ENCODE measurements around the gene THOC2.

Gene THOC2

DNA sequence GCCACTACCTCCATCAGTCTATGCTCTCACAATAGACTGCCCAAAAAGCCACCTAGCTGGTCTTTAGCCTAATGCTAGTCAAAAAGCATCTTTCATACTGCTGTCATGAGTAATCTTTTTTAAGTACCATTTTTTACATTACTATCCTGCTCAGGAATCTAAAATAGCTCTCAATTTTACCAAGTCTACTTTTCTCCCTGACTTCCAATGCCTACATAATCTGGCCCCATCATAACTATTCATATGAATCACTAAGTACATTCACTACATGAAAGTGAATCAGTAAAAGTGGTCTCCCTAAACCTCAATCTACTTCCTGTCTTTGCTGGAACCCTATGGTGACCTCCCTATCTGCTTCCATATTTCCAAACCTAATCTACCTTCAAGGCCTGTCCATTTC, 105.9 kb downstream of the THOC2 start:
- TF ChIP-seq, protein P1, sequence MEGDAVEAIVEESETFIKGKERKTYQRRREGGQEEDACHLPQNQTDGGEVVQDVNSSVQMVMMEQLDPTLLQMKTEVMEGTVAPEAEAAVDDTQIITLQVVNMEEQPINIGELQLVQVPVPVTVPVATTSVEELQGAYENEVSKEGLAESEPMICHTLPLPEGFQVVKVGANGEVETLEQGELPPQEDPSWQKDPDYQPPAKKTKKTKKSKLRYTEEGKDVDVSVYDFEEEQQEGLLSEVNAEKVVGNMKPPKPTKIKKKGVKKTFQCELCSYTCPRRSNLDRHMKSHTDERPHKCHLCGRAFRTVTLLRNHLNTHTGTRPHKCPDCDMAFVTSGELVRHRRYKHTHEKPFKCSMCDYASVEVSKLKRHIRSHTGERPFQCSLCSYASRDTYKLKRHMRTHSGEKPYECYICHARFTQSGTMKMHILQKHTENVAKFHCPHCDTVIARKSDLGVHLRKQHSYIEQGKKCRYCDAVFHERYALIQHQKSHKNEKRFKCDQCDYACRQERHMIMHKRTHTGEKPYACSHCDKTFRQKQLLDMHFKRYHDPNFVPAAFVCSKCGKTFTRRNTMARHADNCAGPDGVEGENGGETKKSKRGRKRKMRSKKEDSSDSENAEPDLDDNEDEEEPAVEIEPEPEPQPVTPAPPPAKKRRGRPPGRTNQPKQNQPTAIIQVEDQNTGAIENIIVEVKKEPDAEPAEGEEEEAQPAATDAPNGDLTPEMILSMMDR (IDR thresholded peaks at IDR 0.05; ENCODE audit: low read depth, low read length) = no peak
- no peak for TF ChIP-seq EZH2phosphoT487 (IDR thresholded peaks at IDR 0.05; ENCODE audit: low read depth)
- H3K4me1 ChIP-seq (ENCODE audit: low read length) = no peaks in the 10 kb centered on the region
- no peak overlapping the region for H2AFZ ChIP-seq (ENCODE audit: low read depth, low read length)
- no peaks in the 10 kb centered on the region for H3K79me2 ChIP-seq (ENCODE audit: low read length)
- no peaks in the 10 kb centered on the region for H3K9me3 ChIP-seq (ENCODE audit: insufficient read depth, low read length)
- no peaks in the 10 kb centered on the region for H4K20me1 ChIP-seq (ENCODE audit: insufficient read depth, low read length)
- H3K27me3 ChIP-seq (ENCODE audit: low read depth, low read length) = no peaks in the 10 kb centered on the region
- no peak overlapping the region for H3K27ac ChIP-seq (ENCODE audit: low read length)
- H3K9ac ChIP-seq (ENCODE audit: low read length) = no peak overlapping the region
- H3K4me2 ChIP-seq (ENCODE audit: low read length) = no peak overlapping the region
- H3K4me3 ChIP-seq (ENCODE audit: low read length) = no peak overlapping the region
- peaks cover 42% of the 10 kb centered on the region for H3K36me3 ChIP-seq (replicated peaks; ENCODE audit: low read depth, low read length)

DNA sequence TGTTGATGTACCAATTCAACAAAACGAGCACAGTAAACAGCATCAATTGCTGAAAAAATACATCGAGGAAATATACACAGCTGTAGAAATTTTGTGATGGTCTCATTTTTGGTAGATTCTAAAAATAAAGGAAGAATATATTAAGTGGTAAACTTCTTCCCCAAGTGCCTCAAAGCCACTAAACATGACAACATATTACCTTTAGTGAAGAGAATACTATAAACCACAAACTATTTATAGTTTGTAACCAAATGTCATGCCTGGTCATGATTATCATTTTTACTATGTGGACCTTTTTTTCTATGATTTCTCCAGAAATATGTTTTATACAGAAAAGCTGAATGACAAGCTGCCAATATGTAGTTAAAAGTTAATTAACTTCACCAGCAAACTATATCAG, 106.9 kb downstream of the THOC2 start:
- H2AFZ ChIP-seq (ENCODE audit: low read depth, low read length) = no peak overlapping the region
- no peaks in the 10 kb centered on the region for H3K27me3 ChIP-seq (ENCODE audit: low read depth, low read length)
- no peak overlapping the region for H3K27ac ChIP-seq (ENCODE audit: low read length)
- H3K36me3 ChIP-seq (replicated peaks; ENCODE audit: low read depth, low read length) = peaks cover 38% of the 10 kb centered on the region
- H3K9ac ChIP-seq (ENCODE audit: low read length) = no peak overlapping the region
- no peaks in the 10 kb centered on the region for H3K9me3 ChIP-seq (ENCODE audit: insufficient read depth, low read length)
- no peak for TF ChIP-seq EZH2phosphoT487 (IDR thresholded peaks at IDR 0.05; ENCODE audit: low read depth)
- H4K20me1 ChIP-seq (ENCODE audit: insufficient read depth, low read length) = no peaks in the 10 kb centered on the region
- H3K4me3 ChIP-seq (ENCODE audit: low read length) = no peak overlapping the region
- no peak overlapping the region for H3K4me2 ChIP-seq (ENCODE audit: low read length)
- no peaks in the 10 kb centered on the region for H3K79me2 ChIP-seq (ENCODE audit: low read length)
- H3K4me1 ChIP-seq (ENCODE audit: low read length) = no peaks in the 10 kb centered on the region

DNA sequence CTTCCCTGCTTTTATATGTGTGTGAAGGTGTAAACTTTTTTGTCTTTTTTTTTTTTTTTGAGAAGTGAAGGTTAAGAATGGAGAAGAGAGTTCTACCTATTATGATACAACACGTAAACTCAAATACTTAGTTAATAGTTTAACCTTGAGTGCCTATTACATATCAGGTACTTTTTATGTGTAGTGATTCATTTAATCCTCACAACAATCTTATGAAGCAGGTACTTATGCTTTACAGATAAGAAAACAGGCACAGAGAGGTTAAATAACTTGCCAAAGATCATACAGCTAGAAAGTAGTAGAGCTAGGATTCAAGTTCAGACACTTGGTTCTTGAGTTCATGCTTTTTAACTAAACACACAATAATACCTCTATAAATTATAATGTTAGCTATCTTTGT, 107.4 kb downstream of the THOC2 start:
- Histone ChIP-seq H3K9ac (ENCODE audit: low read length) (no peak overlapping the region), H4K20me1 (ENCODE audit: insufficient read depth, low read length) (no peaks in the 10 kb centered on the region), H3K9me3 (ENCODE audit: insufficient read depth, low read length) (no peaks in the 10 kb centered on the region), H3K27ac (ENCODE audit: low read length) (no peak overlapping the region), H3K4me3 (ENCODE audit: low read length) (no peak overlapping the region), H2AFZ (ENCODE audit: low read depth, low read length) (no peak overlapping the region), H3K27me3 (ENCODE audit: low read depth, low read length) (no peaks in the 10 kb centered on the region), H3K4me2 (ENCODE audit: low read length) (no peak overlapping the region), H3K36me3 (replicated peaks; ENCODE audit: low read depth, low read length) (peaks cover 38% of the 10 kb centered on the region), H3K4me1 (ENCODE audit: low read length) (no peaks in the 10 kb centered on the region), H3K79me2 (ENCODE audit: low read length) (no peaks in the 10 kb centered on the region)
- TF ChIP-seq, protein P1 (IDR thresholded peaks at IDR 0.05; ENCODE audit: low read depth, low read length) = no peak
- TF ChIP-seq EZH2phosphoT487 (IDR thresholded peaks at IDR 0.05; ENCODE audit: low read depth) = no peak

DNA sequence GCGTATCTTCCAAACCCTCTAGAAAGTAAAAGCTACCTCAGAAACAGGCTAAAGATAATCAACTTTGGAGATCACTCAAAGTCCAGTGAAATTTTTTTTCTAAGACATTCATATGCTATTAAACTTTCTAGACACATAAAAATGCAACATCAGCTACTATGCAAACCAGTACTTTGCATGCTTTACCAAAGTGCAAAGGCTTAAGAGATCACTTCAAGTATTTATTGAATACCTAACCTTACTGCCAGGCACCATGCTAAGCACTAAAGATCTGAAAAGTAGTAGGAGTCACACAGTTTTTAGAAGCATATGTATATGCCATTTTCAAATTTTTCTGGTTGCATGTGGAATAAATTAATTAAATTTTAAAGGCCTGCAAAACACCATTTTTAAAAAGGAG, 115.8 kb downstream of the THOC2 start:
- H3K79me2 ChIP-seq (ENCODE audit: low read length) = no peaks in the 10 kb centered on the region
- H4K20me1 ChIP-seq (ENCODE audit: insufficient read depth, low read length) = no peaks in the 10 kb centered on the region
- no peak overlapping the region for H3K27ac ChIP-seq (ENCODE audit: low read length)
- H3K27me3 ChIP-seq (ENCODE audit: low read depth, low read length) = no peaks in the 10 kb centered on the region
- H3K4me3 ChIP-seq (ENCODE audit: low read length) = no peak overlapping the region
- H3K4me1 ChIP-seq (ENCODE audit: low read length) = no peaks in the 10 kb centered on the region
- no peak overlapping the region for H3K9ac ChIP-seq (ENCODE audit: low read length)
- H2AFZ ChIP-seq (ENCODE audit: low read depth, low read length) = no peak overlapping the region
- no peaks in the 10 kb centered on the region for H3K9me3 ChIP-seq (ENCODE audit: insufficient read depth, low read length)
- peaks cover 31% of the 10 kb centered on the region for H3K36me3 ChIP-seq (replicated peaks; ENCODE audit: low read depth, low read length)
- H3K4me2 ChIP-seq (ENCODE audit: low read length) = no peak overlapping the region
- no peak for TF ChIP-seq EZH2phosphoT487 (IDR thresholded peaks at IDR 0.05; ENCODE audit: low read depth)
- TF ChIP-seq, protein P1 (IDR thresholded peaks at IDR 0.05; ENCODE audit: low read depth, low read length) = no peak

DNA sequence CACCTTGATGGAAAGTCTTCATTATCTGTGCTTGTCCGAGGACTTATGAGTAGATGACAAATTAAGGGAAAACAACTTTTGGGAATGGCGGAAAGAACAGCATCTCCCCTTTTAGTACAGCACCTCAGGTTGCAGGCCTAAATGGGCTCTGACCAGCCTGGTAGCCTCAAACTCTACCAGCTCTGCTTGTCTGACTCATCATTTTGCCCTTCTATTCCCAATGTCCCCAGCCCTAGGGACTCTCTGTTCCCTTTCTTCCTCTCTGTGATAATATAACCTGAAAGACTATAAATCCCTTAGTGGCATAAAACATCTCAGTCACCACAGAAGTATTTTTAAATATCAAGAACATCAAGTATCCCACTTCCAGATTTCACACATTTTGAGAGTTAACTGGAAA, 121.9 kb downstream of the THOC2 start:
- H3K27me3 ChIP-seq (ENCODE audit: low read depth, low read length) = no peaks in the 10 kb centered on the region
- H3K27ac ChIP-seq (ENCODE audit: low read length) = no peak overlapping the region
- H3K79me2 ChIP-seq (ENCODE audit: low read length) = no peaks in the 10 kb centered on the region
- H4K20me1 ChIP-seq (ENCODE audit: insufficient read depth, low read length) = no peaks in the 10 kb centered on the region
- no peak overlapping the region for H3K4me3 ChIP-seq (ENCODE audit: low read length)
- H3K9me3 ChIP-seq (ENCODE audit: insufficient read depth, low read length) = no peaks in the 10 kb centered on the region
- no peak overlapping the region for H3K9ac ChIP-seq (ENCODE audit: low read length)
- no peak overlapping the region for H3K4me2 ChIP-seq (ENCODE audit: low read length)
- H3K4me1 ChIP-seq (ENCODE audit: low read length) = no peaks in the 10 kb centered on the region
- TF ChIP-seq EZH2phosphoT487 (IDR thresholded peaks at IDR 0.05; ENCODE audit: low read depth) = no peak
- TF ChIP-seq, protein P1 (IDR thresholded peaks at IDR 0.05; ENCODE audit: low read depth, low read length) = no peak
- H2AFZ ChIP-seq (ENCODE audit: low read depth, low read length) = no peak overlapping the region
- H3K36me3 ChIP-seq (replicated peaks; ENCODE audit: low read depth, low read length) = peaks cover 28% of the 10 kb centered on the region
